ENCODE data around the gene ARHGAP27. TPM values are rescaled to one million over a fixed set of nuclear protein-coding genes. Genes with fewer than 3 reads are reported as not detected.
A peak's percentile ranks its signal among the peaks of the same experiment; 100 is the strongest.

The ARHGAP27 gene
- polyA plus RNA-seq, 3 donors, result 47.2 to 315 (median 55.0) TPM

GRCh38 chr17:45364531-45365390 is 67.9 kb downstream of the ARHGAP27 start:
- H3K4me1 ChIP-seq (ENCODE audit: control insufficient read depth in 1 of 2, insufficient read depth in 2 of 2, low read length in 2 of 2), result no peaks in the 10 kb centered on the region
- no peaks in the 10 kb centered on the region for H3K9me3 ChIP-seq (replicated peaks in 1 of 2; ENCODE audit: control insufficient read depth in 1 of 2, insufficient read depth in 1 of 2, low read length in 2 of 2)
- H3K36me3 ChIP-seq (replicated peaks in 1 of 2; ENCODE audit: control insufficient read depth in 1 of 2, insufficient read depth in 2 of 2, low read length in 2 of 2), result no peaks in the 10 kb centered on the region
- no peak overlapping the region for H2AFZ ChIP-seq (ENCODE audit: insufficient read depth, low read depth, low read length, poor library complexity, severe bottlenecking)
- TF ChIP-seq CTCF (IDR thresholded peaks at IDR 0.05), result no peak
- H3K27ac Mint-ChIP-seq, result peak overlapping the region in 2 of 7 donors; percentile 15 to 80
- H4K20me1 ChIP-seq (ENCODE audit: insufficient read depth, low read length), result no peaks in the 10 kb centered on the region
- peaks cover 12 to 24% (median 22%) of the 10 kb centered on the region in 3 donors for H3K27me3 Mint-ChIP-seq (ENCODE audit: low read depth in 3 of 3)
- H3K9me3 Mint-ChIP-seq, result peaks cover 2 to 10% (median 3%) of the 10 kb centered on the region in 7 donors
- intact Hi-C loops (cut with micrococcal nuclease), result no loop called here
- no peak overlapping the region for H3K27ac ChIP-seq (ENCODE audit: low read depth in 1 of 2, low read length in 2 of 2)
- H3K4me3 ChIP-seq (replicated peaks in 1 of 3; ENCODE audit: low read depth in 2 of 3, low read length in 3 of 3), result no peak overlapping the region
- H3K4me2 ChIP-seq (replicated peaks; ENCODE audit: extremely low read depth, low read length, poor library complexity, severe bottlenecking), result no peak overlapping the region
- WGBS (ENCODE audit: insufficient coverage), result 69% methylated on average over 7 of the region's 17 CpGs
- DNase-seq, result peak in 1 of 3 donors; percentile 43
- peaks cover 5% of the 10 kb centered on the region for H3K4me1 Mint-ChIP-seq
- peak overlapping the region in 1 of 2 donors; percentile 15 for H3K4me3 Mint-ChIP-seq
- H3K9ac ChIP-seq (ENCODE audit: insufficient read depth, low read length, poor library complexity, severe bottlenecking), result no peak overlapping the region
- no peaks in the 10 kb centered on the region for H3K27me3 ChIP-seq (ENCODE audit: control insufficient read depth in 2 of 2, insufficient read depth in 2 of 2, low read length in 2 of 2)
- H3K36me3 Mint-ChIP-seq, result no peaks in the 10 kb centered on the region
- H3K79me2 ChIP-seq (ENCODE audit: insufficient read depth, low read length), result no peaks in the 10 kb centered on the region

GRCh38 chr17:45363498-45363897 is 69.2 kb downstream of the ARHGAP27 start:
- H3K4me2 ChIP-seq (replicated peaks; ENCODE audit: extremely low read depth, low read length, poor library complexity, severe bottlenecking), result no peak overlapping the region
- no peaks in the 10 kb centered on the region for H3K36me3 ChIP-seq (replicated peaks in 1 of 2; ENCODE audit: control insufficient read depth in 1 of 2, insufficient read depth in 2 of 2, low read length in 2 of 2)
- WGBS (ENCODE audit: insufficient coverage), result 100% methylated on average over 1 of the region's 3 CpGs
- intact Hi-C loops (cut with micrococcal nuclease), result no loop called here
- Mint-ChIP-seq H3K36me3 (no peaks in the 10 kb centered on the region), H3K4me1 (peaks cover 5% of the 10 kb centered on the region), H3K27me3 (ENCODE audit: low read depth in 3 of 3) (peaks cover 10 to 26% (median 24%) of the 10 kb centered on the region in 3 donors), H3K9me3 (peaks cover 2 to 10% (median 3%) of the 10 kb centered on the region in 7 donors), H3K27ac (no peak overlapping the region), H3K4me3 (no peak overlapping the region)
- H2AFZ ChIP-seq (ENCODE audit: insufficient read depth, low read depth, low read length, poor library complexity, severe bottlenecking), result no peak overlapping the region
- no peaks in the 10 kb centered on the region for H3K79me2 ChIP-seq (ENCODE audit: insufficient read depth, low read length)
- H3K27ac ChIP-seq (ENCODE audit: low read depth in 1 of 2, low read length in 2 of 2), result no peak overlapping the region
- no peaks in the 10 kb centered on the region for H4K20me1 ChIP-seq (ENCODE audit: insufficient read depth, low read length)
- no peaks in the 10 kb centered on the region for H3K4me1 ChIP-seq (ENCODE audit: control insufficient read depth in 1 of 2, insufficient read depth in 2 of 2, low read length in 2 of 2)
- no peaks in the 10 kb centered on the region for H3K27me3 ChIP-seq (ENCODE audit: control insufficient read depth in 2 of 2, insufficient read depth in 2 of 2, low read length in 2 of 2)
- no peak for TF ChIP-seq CTCF (IDR thresholded peaks at IDR 0.05)
- H3K9ac ChIP-seq (ENCODE audit: insufficient read depth, low read length, poor library complexity, severe bottlenecking), result no peak overlapping the region
- DNase-seq, result no peak
- H3K9me3 ChIP-seq (replicated peaks in 1 of 2; ENCODE audit: control insufficient read depth in 1 of 2, insufficient read depth in 1 of 2, low read length in 2 of 2), result no peaks in the 10 kb centered on the region
- no peak overlapping the region for H3K4me3 ChIP-seq (replicated peaks in 1 of 3; ENCODE audit: low read depth in 2 of 3, low read length in 3 of 3)
